Muscle of leg (tissue), 11 donors: ENCODE data around the gene MAP3K13. TPM values are rescaled to one million over a fixed set of nuclear protein-coding genes. Genes with fewer than 3 reads are reported as not detected.
A peak's percentile ranks its signal among the peaks of the same experiment; 100 is the strongest.

Experiments
- DNase-seq: peaks from one replicate; pipeline ENCODE4 v3.0.0; 2013
- H3K27ac ChIP-seq: one replicate; pipeline ENCODE4 v1.5.1; 2013; ENCODE audit warnings: mild to moderate bottlenecking, low read length, control low read depth
- H3K27me3 ChIP-seq: one replicate; pipeline ENCODE4 v1.6.1; 2013; ENCODE audit warnings: low read length; ENCODE audit not compliant: control insufficient read depth, insufficient read depth
- H3K36me3 ChIP-seq: one replicate; pipeline ENCODE4 v1.6.1; 2013; ENCODE audit warnings: low read length; ENCODE audit not compliant: control insufficient read depth, insufficient read depth
- H3K4me1 ChIP-seq: one replicate; pipeline ENCODE4 v1.6.1; 2013; ENCODE audit warnings: low read length; ENCODE audit not compliant: control insufficient read depth, insufficient read depth
- H3K4me3 ChIP-seq: one replicate; pipeline ENCODE4 v1.5.1; 2013; ENCODE audit warnings: low read length, control low read depth
- H3K9me3 ChIP-seq: replicated peaks from 2 replicates; pipeline ENCODE4 v1.6.1; 2013; ENCODE audit warnings: low read depth, low read length; ENCODE audit not compliant: control insufficient read depth
- WGBS: methylation state at CpG from one replicate; pipeline ENCODE4 v1.1.5; 2013; ENCODE audit warnings: missing lambda C conversion rate; ENCODE audit not compliant: insufficient coverage; 5-methylcytosine and 5-hydroxymethylcytosine counted together
- polyA plus RNA-seq, 8 donors: library from polyadenylated mRNA; unstranded; fragments of 120-200 nt; gene quantifications; one replicate each; pipeline versions ENCODE4 v1.2.1 to v1.2.3, GENCODE V29; 2013; ENCODE audit warnings: inconsistent platforms in 1 of 8, low replicate concordance in 1 of 8; ENCODE audit not compliant: insufficient read length in 8 of 8, insufficient read depth in 1 of 8
- total RNA-seq: library from RNA; stranded (reverse); fragments of 120-200 nt; gene quantifications from one replicate; pipeline ENCODE4 v1.2.4, GENCODE V29; 2013

The MAP3K13 gene
- total and polyA plus RNA-seq, 9 donors: 12.4 to 22.7 (median 14.1) TPM

DNA sequence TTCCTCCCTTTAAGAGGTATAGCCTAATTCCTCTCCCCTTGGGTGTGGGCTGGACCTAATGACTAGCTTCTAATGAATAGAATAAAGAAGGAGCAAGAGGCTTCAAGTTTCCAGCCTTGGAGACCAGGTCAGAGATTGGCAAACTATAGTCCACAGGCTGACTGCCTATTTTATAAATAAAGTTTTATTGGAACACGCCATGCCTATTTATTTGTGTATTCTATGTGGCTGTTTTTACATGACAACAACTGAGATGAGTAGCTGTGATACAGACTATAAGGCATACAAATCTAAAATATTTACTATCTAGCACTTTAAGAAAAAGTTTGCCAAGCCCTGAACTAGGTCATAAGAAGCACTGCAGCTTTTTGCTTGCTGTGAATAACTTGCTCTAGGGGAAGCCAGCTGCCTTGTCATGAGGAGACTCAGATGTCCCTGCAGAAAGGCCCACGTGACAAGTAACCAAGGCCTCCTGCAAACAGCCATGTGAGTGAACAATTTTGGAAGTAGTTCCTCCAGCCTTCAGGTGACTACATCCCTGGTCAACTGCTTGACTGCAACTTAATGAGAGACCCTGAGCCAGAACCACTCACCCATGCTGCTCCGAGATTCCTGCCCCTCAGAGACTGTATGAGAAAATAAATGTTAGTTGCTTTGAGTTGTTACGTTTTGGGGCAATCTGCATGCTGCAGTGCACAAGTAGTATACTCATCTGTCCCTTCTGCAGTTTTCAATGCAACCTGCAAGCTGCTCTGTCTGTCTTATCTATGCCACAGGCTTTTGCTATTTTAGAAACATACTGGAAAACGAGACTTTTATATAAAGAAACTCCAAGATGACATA, 21.1 kb upstream of the MAP3K13 start:
- Histone ChIP-seq H3K4me3 (no peak overlapping the region), H3K36me3 (no peaks in the 10 kb centered on the region), H3K27me3 (no peaks in the 10 kb centered on the region), H3K4me1 (no peaks in the 10 kb centered on the region), H3K27ac (no peak overlapping the region), H3K9me3 (no peaks in the 10 kb centered on the region)
- 50% methylated on average over 1 of the region's 5 CpGs for WGBS
- DNase-seq: peak; percentile 30

DNA sequence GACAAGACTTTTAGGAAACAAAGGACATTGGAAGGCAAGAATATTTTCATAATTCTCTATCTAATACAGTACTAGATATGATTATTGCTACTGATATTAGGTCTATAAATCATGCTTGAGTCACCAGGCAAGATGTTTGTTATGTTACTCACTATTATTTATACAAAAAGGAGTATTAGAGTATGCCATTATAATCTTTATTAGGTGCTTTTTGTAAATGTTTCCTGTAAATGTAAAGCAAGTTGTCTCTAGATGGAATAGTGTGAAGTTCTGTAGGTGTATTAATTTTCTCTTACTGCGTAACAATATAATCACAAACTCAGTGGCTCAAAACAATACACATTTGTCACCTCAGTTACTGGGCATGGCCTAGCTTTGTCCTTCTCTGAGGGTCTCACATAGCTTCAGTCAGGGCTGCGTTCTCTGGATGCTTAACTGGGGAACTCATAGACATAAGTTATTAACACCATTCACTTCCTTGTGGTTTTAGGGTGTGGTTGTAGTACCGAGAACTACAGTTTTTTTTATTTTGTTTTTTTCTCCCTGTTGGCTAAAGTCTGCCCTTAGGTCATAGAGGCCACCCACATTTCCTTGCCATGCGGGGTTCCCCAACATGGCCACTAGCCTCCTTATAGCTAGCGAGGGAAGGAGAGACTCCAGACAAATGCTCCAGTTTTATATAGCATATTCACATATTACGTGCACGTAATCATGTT, 20.3 kb upstream of the MAP3K13 start:
- H3K4me1 ChIP-seq: no peaks in the 10 kb centered on the region

DNA sequence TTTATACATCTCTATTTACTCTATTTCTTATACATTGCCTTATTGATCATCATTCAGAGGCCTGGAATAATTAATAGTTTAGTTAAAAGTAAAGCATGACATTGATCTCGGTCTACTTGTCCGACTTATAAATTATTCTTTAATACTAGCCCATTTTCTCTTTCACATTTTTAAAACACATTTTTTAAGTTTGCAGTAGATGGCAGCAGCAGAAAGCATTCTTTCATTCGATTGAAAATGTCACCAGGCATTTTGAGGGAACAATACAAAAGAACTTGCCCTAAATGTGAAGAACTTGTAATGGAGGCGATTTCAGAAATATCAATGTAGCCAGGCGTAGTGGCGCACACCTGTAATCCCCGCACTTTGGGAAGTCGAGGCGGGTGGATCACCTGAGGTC, 15.5 kb upstream of the MAP3K13 start:
- Histone ChIP-seq H3K36me3 (no peaks in the 10 kb centered on the region), H3K4me3 (no peak overlapping the region), H3K9me3 (no peaks in the 10 kb centered on the region), H3K27me3 (no peaks in the 10 kb centered on the region), H3K27ac (no peak overlapping the region), H3K4me1 (no peaks in the 10 kb centered on the region)
- WGBS: 81% methylated on average over 5 of the region's 9 CpGs
- no peak for DNase-seq

More for the DNA sequence above, 20.3 kb upstream of the MAP3K13 start:
- Histone ChIP-seq H3K36me3 (no peaks in the 10 kb centered on the region), H3K27ac (no peak overlapping the region), H3K4me3 (no peak overlapping the region), H3K27me3 (no peaks in the 10 kb centered on the region), H3K9me3 (no peaks in the 10 kb centered on the region)
- no CpG with 5 or more reads among the region's 7 CpGs for WGBS
- no peak for DNase-seq

DNA sequence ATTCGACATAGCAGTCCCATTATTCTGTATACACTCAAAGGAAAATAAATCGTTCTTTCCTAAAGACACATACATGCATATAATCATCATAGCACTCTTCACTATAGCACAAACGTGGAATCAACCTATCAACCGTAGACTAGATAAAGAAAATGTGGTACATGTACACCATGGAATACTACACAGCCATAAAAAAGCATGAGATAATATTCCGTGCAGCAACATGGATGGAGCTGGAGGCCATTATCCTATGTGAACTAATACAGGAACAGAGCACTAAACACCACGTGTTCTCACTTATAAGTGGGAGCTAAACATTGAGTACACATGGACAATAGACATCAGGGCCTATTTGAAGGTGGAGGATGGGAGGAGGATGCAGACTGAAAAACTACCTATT, 12.1 kb upstream of the MAP3K13 start:
- H3K27ac ChIP-seq: no peak overlapping the region
- no peaks in the 10 kb centered on the region for H3K4me1 ChIP-seq
- DNase-seq: no peak
- no peaks in the 10 kb centered on the region for H3K9me3 ChIP-seq
- H3K4me3 ChIP-seq: no peak overlapping the region
- H3K36me3 ChIP-seq: no peaks in the 10 kb centered on the region
- 50% methylated on average over 1 of the region's 6 CpGs for WGBS
- H3K27me3 ChIP-seq: no peaks in the 10 kb centered on the region

DNA sequence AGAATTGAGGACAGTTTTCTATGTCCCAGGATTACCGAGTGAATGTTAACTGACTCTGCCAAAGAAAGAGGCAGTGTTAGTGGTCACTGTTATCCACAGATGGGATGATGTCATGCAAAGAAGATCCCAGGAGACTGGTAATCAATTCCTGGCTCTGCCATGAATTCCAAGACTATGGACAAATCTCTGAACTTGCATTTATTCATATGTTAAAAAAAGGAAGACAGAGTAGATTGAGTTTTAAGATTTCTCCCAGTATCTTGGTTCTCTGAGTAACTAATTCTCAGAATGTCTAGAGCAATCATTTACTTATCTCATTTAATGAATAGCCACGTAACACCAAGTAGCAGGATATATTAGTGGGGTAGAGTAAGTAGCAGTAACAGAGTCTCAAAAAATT, 11.5 kb upstream of the MAP3K13 start:
- H3K4me1 ChIP-seq: no peaks in the 10 kb centered on the region
- DNase-seq: peak; percentile 73
- H3K27ac ChIP-seq: no peak overlapping the region
- H3K4me3 ChIP-seq: no peak overlapping the region
- H3K36me3 ChIP-seq: no peaks in the 10 kb centered on the region
- no CpG with 5 or more reads among the region's 2 CpGs for WGBS
- H3K27me3 ChIP-seq: no peaks in the 10 kb centered on the region
- H3K9me3 ChIP-seq: no peaks in the 10 kb centered on the region

DNA sequence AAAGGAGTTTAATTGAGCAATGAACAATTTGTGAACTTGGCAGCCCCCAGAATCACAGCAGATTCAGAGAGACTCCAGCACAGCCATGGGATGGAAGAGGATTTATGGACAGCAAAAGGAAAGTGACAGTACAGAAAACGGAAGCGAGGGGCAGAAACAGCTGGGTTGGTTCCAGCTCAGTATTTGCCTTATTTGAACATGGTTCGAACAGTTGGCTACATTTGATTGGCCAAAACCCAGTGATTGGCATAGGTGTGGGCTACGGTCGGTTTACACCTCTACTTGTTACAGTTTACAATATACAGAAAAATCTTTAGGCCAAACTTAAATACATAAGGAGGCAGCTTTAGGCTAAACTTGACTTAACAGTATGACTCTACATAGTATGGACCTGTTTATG, 9.7 kb upstream of the MAP3K13 start:
- H3K27ac ChIP-seq: no peak overlapping the region
- no peaks in the 10 kb centered on the region for H3K9me3 ChIP-seq
- no peaks in the 10 kb centered on the region for H3K27me3 ChIP-seq
- H3K36me3 ChIP-seq: no peaks in the 10 kb centered on the region
- H3K4me1 ChIP-seq: no peaks in the 10 kb centered on the region
- no CpG with 5 or more reads among the region's 5 CpGs for WGBS
- no peak for DNase-seq
- H3K4me3 ChIP-seq: no peak overlapping the region

DNA sequence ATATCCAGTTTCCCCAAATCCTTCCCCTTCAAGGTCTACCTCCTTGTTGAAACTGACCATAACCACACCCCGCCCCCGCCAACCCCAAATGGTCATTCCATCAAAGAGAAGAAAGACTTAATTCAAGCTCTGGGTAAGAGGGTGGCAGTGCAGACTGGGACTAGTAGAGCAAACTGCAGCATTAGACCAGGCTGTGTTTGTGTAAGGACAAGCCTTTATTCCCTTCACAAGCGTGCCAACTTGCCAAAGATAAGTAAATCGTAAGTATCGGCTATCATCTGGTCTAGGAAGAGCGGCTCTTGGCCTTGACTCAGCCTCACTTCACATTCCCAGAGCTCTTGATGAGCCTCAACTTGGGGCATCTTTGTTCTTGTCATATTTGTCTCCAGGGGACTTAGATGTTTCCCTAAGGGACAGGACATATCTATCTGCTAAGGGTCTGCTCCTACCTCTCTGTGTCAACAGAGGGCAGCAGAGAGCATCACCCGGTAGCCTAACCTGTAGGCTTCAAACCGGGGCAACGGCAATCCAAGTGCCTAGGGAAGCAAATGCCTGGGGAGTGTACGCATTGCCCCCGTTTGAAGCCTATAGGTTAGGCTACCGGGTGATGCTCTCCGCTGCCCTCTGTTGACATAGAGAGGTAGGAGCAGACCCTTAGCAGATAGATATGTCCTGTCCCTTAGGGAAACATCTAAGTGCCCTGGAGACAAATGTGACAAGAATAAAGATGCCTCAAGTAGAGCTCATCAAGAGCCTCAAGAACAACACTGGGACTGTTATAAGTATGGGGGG, 8.9 kb upstream of the MAP3K13 start:
- Histone ChIP-seq H3K36me3 (no peaks in the 10 kb centered on the region), H3K4me3 (no peak overlapping the region), H3K27ac (no peak overlapping the region), H3K9me3 (no peaks in the 10 kb centered on the region), H3K4me1 (no peaks in the 10 kb centered on the region), H3K27me3 (no peaks in the 10 kb centered on the region)
- WGBS: 47% methylated on average over 6 of the region's 13 CpGs
- DNase-seq: peak; percentile 38

DNA sequence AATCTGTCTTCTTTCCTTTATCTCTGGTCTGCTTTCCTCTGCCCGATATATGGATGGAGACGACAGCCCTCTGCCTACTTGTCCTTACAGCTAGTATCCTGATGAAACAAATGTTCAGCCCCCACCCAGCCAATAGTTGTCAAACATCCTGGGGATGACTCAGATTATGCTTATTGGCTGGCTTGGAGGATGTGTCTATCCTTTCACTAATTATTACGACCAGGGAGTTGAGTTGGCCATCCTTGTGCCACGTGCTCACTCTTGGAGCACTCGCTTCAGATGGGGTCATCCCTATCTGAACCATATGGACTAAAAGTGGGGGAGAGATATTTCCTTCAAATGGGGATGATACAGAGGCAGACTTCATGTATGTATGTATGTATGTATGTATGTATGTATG, 6.4 kb upstream of the MAP3K13 start:
- no peak for DNase-seq
- no peak overlapping the region for H3K4me3 ChIP-seq
- no peaks in the 10 kb centered on the region for H3K4me1 ChIP-seq
- no peaks in the 10 kb centered on the region for H3K27me3 ChIP-seq
- no peaks in the 10 kb centered on the region for H3K9me3 ChIP-seq
- no CpG with 5 or more reads among the region's 5 CpGs for WGBS
- no peak overlapping the region for H3K27ac ChIP-seq
- no peaks in the 10 kb centered on the region for H3K36me3 ChIP-seq

DNA sequence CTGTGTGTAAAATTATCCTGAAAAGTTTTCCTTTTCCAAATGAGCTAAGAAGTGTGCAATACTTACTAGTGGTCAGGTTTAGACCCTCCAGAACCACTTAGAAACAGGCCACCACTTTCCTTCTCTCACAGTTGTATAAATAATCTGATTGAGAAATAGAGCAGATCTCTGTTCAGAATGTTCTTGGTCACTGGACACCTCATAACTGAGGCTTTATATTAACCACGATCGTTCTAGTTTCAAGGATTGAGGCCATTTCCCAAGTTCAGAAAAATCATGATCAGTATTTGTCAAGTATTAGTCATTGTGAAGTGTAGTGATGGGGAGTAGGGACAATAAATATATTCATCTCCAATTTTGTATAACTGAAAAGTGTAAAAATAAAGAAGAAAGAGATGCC, 1.0 kb upstream of the MAP3K13 start:
- Histone ChIP-seq H3K27ac (no peak overlapping the region), H3K27me3 (peaks cover 2% of the 10 kb centered on the region), H3K9me3 (no peaks in the 10 kb centered on the region), H3K4me1 (no peaks in the 10 kb centered on the region), H3K4me3 (no peak overlapping the region), H3K36me3 (no peaks in the 10 kb centered on the region)
- DNase-seq: no peak
- WGBS: no CpG with 5 or more reads among the region's 2 CpGs

DNA sequence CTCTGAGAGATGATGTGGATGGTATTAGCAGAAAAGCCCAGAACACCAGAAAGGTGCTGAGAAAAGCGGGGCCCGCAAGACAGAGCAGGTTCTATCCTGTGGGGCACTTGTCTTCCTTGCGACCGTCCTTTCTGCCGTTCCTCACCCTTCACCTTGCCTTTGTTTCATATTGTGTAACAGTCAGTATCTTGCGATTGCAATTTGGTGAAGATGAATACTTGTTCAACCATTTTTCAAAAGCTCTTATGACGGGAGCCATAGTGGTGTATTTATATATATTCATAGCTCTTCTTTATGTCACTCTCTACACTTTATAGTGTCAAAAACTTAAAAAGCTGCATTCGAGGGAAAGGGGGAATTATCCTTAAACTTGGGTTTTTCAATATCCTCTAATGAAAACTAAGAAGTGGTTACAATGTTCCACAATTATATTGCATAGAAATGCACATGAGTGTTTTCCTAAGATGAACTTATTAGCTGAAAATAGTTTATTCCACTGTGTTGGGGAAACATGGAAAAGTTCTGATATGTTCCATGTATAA, 797 bp downstream of the MAP3K13 start:
- no CpG with 5 or more reads among the region's 8 CpGs for WGBS
- DNase-seq: no peak
- Histone ChIP-seq H3K36me3 (no peaks in the 10 kb centered on the region), H3K27ac (peak overlapping the region; percentile 91), H3K4me1 (no peaks in the 10 kb centered on the region), H3K27me3 (peaks cover 2% of the 10 kb centered on the region), H3K9me3 (no peaks in the 10 kb centered on the region), H3K4me3 (peak overlapping the region; percentile 76)
